Hematopoietic multipotent progenitor cell treated with erythropoietin and hydrocortisone succinate and interleukin-3 and kit ligand, for 15 days (in vitro differentiated cells): Measurements from ENCODE around the gene WAPL.
"Not testable (repeated sequence)": the region's sequence is repeated elsewhere in the genome, so short reads cannot be mapped to it uniquely, and the experiment has no call there.

Experiments
- DNase-seq: peaks from one replicate; pipeline ENCODE4 v3.0.0-alpha.2; 2015; ENCODE audit warnings: low spot score

WAPL gene

DNA sequence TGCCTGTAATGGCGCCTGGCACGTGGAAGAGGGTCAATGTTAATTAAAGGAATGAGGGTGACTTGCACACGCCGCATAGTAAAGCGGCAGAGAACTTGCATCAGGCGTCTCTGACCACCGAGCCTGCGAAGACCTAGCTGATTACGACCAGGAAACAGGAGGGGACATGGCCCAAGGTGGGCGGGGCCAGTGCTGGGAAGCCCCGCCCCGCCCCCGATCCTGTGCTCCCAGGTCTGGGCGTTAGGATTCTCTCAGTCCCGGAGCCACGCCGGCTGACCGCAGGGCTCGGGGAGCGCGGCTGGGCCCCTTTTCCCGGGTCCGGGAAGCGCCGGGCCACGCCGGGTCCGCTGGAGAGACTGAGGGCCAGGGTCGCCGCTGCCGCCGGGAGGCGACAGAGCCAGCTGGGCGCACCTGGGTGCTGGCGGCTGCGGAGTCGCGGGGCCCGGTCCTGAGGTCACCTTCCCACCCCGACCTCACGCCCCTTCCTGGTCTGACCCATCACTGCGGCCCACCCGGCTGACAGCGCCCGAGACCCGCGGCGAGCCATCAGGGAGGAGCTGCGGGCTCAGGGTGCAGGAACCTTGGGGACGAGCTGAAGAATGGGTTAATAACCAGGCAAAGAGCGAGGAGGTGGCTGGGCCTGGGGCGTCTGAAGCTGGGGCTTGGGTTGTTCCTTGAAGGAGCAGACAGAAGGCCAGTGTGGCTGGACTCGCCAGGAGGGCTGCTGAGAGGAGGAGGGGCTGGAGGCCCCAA lies 132.0 kb downstream of the WAPL start:
- no peak for DNase-seq

GRCh38 chr10:86389109-86389440 lies 132.5 kb downstream of the WAPL start:
- not testable (repeated sequence) for DNase-seq

DNA sequence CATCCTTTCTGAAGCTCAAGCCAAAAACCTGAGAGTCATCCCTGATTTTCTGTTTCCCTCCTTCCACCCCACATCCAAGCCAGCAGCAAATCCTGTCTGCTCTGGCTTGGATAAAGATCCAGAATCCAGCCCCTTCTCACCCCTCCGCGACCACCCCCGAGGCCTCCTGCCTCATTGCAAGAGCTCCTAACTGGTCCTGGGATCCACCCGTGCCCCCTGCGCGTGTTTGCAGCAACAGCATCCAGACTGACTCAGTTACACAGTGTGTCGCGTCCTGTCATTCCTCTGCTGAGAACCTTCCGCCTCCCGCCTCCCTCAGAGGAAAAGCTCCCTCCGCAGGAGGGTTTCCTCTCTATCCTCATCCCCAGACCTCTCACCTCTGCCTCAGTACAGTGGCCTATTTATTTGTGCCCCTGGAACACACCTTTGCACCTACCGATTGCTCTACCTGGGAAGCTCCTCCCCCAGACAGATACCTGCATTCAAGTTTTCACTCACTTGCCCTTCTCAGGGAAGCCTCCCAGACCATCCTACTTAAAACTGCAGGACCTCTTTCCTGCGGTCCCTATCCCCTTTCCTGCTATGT lies 133.4 kb downstream of the WAPL start:
- DNase-seq: no peak

GRCh38 chr10:86387178-86387794 lies 134.3 kb downstream of the WAPL start:
- DNase-seq: no peak

- DNase-seq: no peak
Measured at GRCh38 chr10:86385806-86386205, 135.8 kb downstream of the WAPL start.
